Mesothelial cell of epicardium (in vitro differentiated cells): Measurements from ENCODE around the gene CDHR3. TPM values are rescaled to one million over a fixed set of nuclear protein-coding genes. Genes with fewer than 3 reads are reported as not detected.

ENCODE experiments used
- DNase-seq, 2 experiments: peaks; one replicate each; pipeline ENCODE4 v3.0.0; 2021; ENCODE audit warnings: low spot score in 2 of 2; ENCODE audit not compliant: unreplicated experiment in 2 of 2
- H3K27ac Mint-ChIP-seq: 2 replicates; pipeline ENCODE4 v1.8.0; 2021; ENCODE audit warnings: mixed read lengths
- H3K27me3 Mint-ChIP-seq: 2 replicates; pipeline ENCODE4 v1.8.0; 2021; ENCODE audit warnings: low read depth, mixed read lengths
- H3K36me3 Mint-ChIP-seq: 2 replicates; pipeline ENCODE4 v1.8.0; 2021; ENCODE audit warnings: mixed read lengths
- H3K4me1 Mint-ChIP-seq: 2 replicates; pipeline ENCODE4 v1.8.0; 2021; ENCODE audit warnings: mixed read lengths
- H3K4me3 Mint-ChIP-seq: 2 replicates; pipeline ENCODE4 v1.8.0; 2021; ENCODE audit warnings: mild to moderate bottlenecking, moderate library complexity, mixed read lengths
- H3K9me3 Mint-ChIP-seq: 2 replicates; pipeline ENCODE4 v1.8.0; 2021; ENCODE audit warnings: mixed read lengths
- total RNA-seq: library from RNA; stranded (reverse); gene quantifications from 3 replicates; pipeline ENCODE4 v1.2.1, GENCODE V29; 2021
- TF ChIP-seq, protein P1 (sequence below): fragments of 200-600 bp; sonication (generic); IDR thresholded peaks from one replicate; pipeline ENCODE4 v1.5.0; 2021; ENCODE audit warnings: antibody characterized with exemption; ENCODE audit not compliant: unreplicated experiment

The CDHR3 gene
- total RNA-seq, 1 donor from 2014 or later = 3.2 TPM

- TF ChIP-seq, protein P1, sequence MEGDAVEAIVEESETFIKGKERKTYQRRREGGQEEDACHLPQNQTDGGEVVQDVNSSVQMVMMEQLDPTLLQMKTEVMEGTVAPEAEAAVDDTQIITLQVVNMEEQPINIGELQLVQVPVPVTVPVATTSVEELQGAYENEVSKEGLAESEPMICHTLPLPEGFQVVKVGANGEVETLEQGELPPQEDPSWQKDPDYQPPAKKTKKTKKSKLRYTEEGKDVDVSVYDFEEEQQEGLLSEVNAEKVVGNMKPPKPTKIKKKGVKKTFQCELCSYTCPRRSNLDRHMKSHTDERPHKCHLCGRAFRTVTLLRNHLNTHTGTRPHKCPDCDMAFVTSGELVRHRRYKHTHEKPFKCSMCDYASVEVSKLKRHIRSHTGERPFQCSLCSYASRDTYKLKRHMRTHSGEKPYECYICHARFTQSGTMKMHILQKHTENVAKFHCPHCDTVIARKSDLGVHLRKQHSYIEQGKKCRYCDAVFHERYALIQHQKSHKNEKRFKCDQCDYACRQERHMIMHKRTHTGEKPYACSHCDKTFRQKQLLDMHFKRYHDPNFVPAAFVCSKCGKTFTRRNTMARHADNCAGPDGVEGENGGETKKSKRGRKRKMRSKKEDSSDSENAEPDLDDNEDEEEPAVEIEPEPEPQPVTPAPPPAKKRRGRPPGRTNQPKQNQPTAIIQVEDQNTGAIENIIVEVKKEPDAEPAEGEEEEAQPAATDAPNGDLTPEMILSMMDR = no peak
- Mint-ChIP-seq H3K27ac (no peak overlapping the region), H3K4me3 (no peak overlapping the region), H3K27me3 (peaks cover 20% of the 10 kb centered on the region), H3K4me1 (peaks cover 26% of the 10 kb centered on the region), H3K36me3 (no peaks in the 10 kb centered on the region), H3K9me3 (no peaks in the 10 kb centered on the region)
- DNase-seq = no peak
Measured at GRCh38 chr7:106076537-106076936, 113.5 kb downstream of the CDHR3 start.

DNA sequence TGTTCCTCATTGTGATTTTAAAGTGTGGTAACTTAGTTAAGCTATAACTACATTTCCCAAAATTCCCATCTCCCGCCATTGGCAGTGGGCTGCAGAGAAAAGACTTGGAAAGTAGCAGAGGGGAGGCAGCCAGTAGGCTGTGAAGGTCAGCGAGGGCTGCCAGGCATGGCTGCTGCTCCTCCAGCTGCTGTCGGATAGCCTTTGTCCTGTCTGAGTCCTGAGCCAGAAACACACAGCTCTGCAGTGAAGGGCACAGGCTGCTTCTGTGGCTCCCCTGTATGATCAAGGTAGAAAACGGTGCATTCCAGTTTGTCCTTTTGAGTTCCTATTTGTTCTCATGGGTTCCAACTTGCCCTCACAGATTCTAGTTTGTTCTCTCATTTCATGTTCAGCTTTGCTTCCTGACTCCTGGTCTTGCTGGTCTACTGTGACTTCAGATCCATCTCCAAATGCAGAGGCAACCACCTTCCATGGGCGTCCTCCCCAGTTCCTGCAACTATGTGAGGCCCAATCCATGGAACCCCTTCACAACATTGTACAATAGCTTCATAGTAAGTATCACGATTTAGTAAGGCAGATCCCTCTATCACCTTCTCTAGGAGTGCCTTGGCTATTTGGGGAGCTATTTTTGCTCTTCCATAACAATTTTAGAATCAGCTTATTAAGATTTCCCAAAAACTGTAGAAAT, 117.4 kb downstream of the CDHR3 start:
- H3K9me3 Mint-ChIP-seq = peaks cover under 1% of the 10 kb centered on the region
- H3K27me3 Mint-ChIP-seq = peaks cover 17% of the 10 kb centered on the region
- H3K4me1 Mint-ChIP-seq = no peaks in the 10 kb centered on the region
- DNase-seq = no peak
- TF ChIP-seq, protein P1 = no peak
- H3K27ac Mint-ChIP-seq = no peak overlapping the region
- H3K36me3 Mint-ChIP-seq = peaks cover 2% of the 10 kb centered on the region
- no peak overlapping the region for H3K4me3 Mint-ChIP-seq

- no peak for DNase-seq
- TF ChIP-seq, protein P1 = no peak
- Mint-ChIP-seq H3K27ac (no peak overlapping the region), H3K4me1 (no peaks in the 10 kb centered on the region), H3K9me3 (peaks cover 12% of the 10 kb centered on the region), H3K27me3 (peaks cover 11% of the 10 kb centered on the region), H3K4me3 (no peak overlapping the region), H3K36me3 (peaks cover 9% of the 10 kb centered on the region)
Measured at GRCh38 chr7:106082087-106082854, 119.2 kb downstream of the CDHR3 start.

Other genes with a start within 250 kb of the CDHR3 start
- 17.9 to 18.7 TPM (median 18.0 TPM) in 3 replicates for gene ATXN7L1, start 86.7 kb upstream of the CDHR3 start, total RNA-seq
- gene SYPL1, start 149.0 kb downstream of the CDHR3 start, total RNA-seq = 63.9 to 64.3 TPM (median 64.0 TPM) in 3 replicates